ENCODE measurements around the gene BBOF1. TPM values are rescaled to one million over a fixed set of nuclear protein-coding genes. Genes with fewer than 3 reads are reported as not detected.
"Not testable (repeated sequence)": the region's sequence is repeated elsewhere in the genome, so short reads cannot be mapped to it uniquely, and the experiment has no call there.

Gene BBOF1
- total and polyA plus RNA-seq, 4 experiments from 2014 or later: 1.8 to 2.6 (median 2.5) TPM

GRCh38 chr14:73994926-73995325 lies 24.2 kb upstream of the BBOF1 start:
- H3K27me3 Mint-ChIP-seq; H3K27ac ChIP-seq (ENCODE audit: low read depth, low read length); CTCF ChIA-PET (ENCODE audit: partially characterized antibody); POLR2A ChIA-PET (ENCODE audit: partially characterized antibody); H3K4me3 Mint-ChIP-seq; H3K27ac Mint-ChIP-seq; DNase-seq; H3K4me1 Mint-ChIP-seq; H3K4me3 ChIP-seq (ENCODE audit: low read length in 2 of 2); H3K36me3 ChIP-seq (ENCODE audit: insufficient read depth, low read length); H3K4me1 ChIP-seq (ENCODE audit: insufficient read depth, low read length); H3K9me3 ChIP-seq (ENCODE audit: control insufficient read depth in 1 of 2, low read length in 2 of 2); H3K27me3 ChIP-seq (ENCODE audit: insufficient read depth, low read length); H3K9me3 Mint-ChIP-seq; intact Hi-C loops (cut with micrococcal nuclease): not testable (repeated sequence)
- H3K36me3 Mint-ChIP-seq: peaks cover 2 to 13% of the 10 kb centered on the region in 2 donors

GRCh38 chr14:73995977-73996378 lies 23.2 kb upstream of the BBOF1 start:
- no peaks in the 10 kb centered on the region for H3K4me1 ChIP-seq (ENCODE audit: insufficient read depth, low read length)
- no peaks in the 10 kb centered on the region for H3K9me3 Mint-ChIP-seq
- no peaks in the 10 kb centered on the region for H3K36me3 ChIP-seq (ENCODE audit: insufficient read depth, low read length)
- no peak overlapping the region for H3K27ac ChIP-seq (ENCODE audit: low read depth, low read length)
- ChIA-PET CTCF (ENCODE audit: partially characterized antibody) (interaction anchor here (0.7 kb wide), 1 partner anchor 1507 kb away, joined by 3 read pairs; no protein-coding TSS in a partner anchor), POLR2A (ENCODE audit: partially characterized antibody) (no interaction called here)
- H3K4me1 Mint-ChIP-seq: peaks cover 0 to 3% (median 0%) of the 10 kb centered on the region in 4 donors
- no peak overlapping the region for H3K27ac Mint-ChIP-seq
- intact Hi-C loops (cut with micrococcal nuclease): no loop called here
- no peaks in the 10 kb centered on the region for H3K27me3 Mint-ChIP-seq
- H3K4me3 ChIP-seq (ENCODE audit: low read length in 2 of 2): no peak overlapping the region
- H3K36me3 Mint-ChIP-seq: peaks cover 2 to 13% of the 10 kb centered on the region in 2 donors
- no peak for DNase-seq
- no peaks in the 10 kb centered on the region for H3K9me3 ChIP-seq (ENCODE audit: control insufficient read depth in 1 of 2, low read length in 2 of 2)
- no peaks in the 10 kb centered on the region for H3K27me3 ChIP-seq (ENCODE audit: insufficient read depth, low read length)
- no peak overlapping the region for H3K4me3 Mint-ChIP-seq

DNA sequence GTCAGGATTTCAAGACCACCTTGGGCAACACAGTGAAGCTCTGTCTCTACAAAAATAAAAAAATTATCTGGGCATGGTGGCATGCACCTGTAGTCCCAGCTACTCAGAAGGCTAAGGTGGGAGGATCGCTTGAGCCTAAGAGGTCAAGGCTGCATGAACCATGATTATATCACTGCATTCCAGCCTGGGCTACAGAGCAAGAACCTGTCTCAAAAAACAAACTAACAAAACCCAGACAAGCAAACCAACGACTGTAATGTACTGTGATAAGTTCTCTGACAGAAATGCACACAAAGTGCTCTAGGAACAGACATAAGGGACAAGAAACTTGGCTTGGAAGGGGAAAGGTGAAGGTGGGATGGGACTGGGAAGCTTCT lies 22.4 kb upstream of the BBOF1 start:
- ChIA-PET CTCF (ENCODE audit: partially characterized antibody) (no interaction called here), POLR2A (ENCODE audit: partially characterized antibody) (interaction anchor here (0.6 kb wide), 1 partner anchor 10 kb away, joined by 4 read pairs; no protein-coding TSS in a partner anchor)
- H3K27me3 Mint-ChIP-seq: no peaks in the 10 kb centered on the region
- no peaks in the 10 kb centered on the region for H3K27me3 ChIP-seq (ENCODE audit: insufficient read depth, low read length)
- intact Hi-C loops (cut with micrococcal nuclease): no loop called here
- H3K9me3 Mint-ChIP-seq: no peaks in the 10 kb centered on the region
- no peaks in the 10 kb centered on the region for H3K4me1 ChIP-seq (ENCODE audit: insufficient read depth, low read length)
- peaks cover 0 to 3% (median 0%) of the 10 kb centered on the region in 4 donors for H3K4me1 Mint-ChIP-seq
- H3K9me3 ChIP-seq (ENCODE audit: control insufficient read depth in 1 of 2, low read length in 2 of 2): no peaks in the 10 kb centered on the region
- H3K27ac Mint-ChIP-seq: no peak overlapping the region
- H3K27ac ChIP-seq (ENCODE audit: low read depth, low read length): no peak overlapping the region
- no peaks in the 10 kb centered on the region for H3K36me3 ChIP-seq (ENCODE audit: insufficient read depth, low read length)
- peaks cover 2 to 13% of the 10 kb centered on the region in 2 donors for H3K36me3 Mint-ChIP-seq
- no peak overlapping the region for H3K4me3 Mint-ChIP-seq
- H3K4me3 ChIP-seq (ENCODE audit: low read length in 2 of 2): no peak overlapping the region
- no peak for DNase-seq

GRCh38 chr14:73997108-73997943 lies 21.8 kb upstream of the BBOF1 start:
- ChIA-PET CTCF (ENCODE audit: partially characterized antibody) (no interaction called here), POLR2A (ENCODE audit: partially characterized antibody) (no interaction called here)
- intact Hi-C loops (cut with micrococcal nuclease): no loop called here
- H3K4me3 ChIP-seq (ENCODE audit: low read length in 2 of 2): no peak overlapping the region
- Mint-ChIP-seq H3K4me1 (peaks cover 0 to 3% (median 0%) of the 10 kb centered on the region in 4 donors), H3K9me3 (no peaks in the 10 kb centered on the region), H3K4me3 (no peak overlapping the region), H3K27ac (no peak overlapping the region), H3K36me3 (peaks cover 0 to 9% of the 10 kb centered on the region in 2 donors), H3K27me3 (no peaks in the 10 kb centered on the region)
- H3K36me3 ChIP-seq (ENCODE audit: insufficient read depth, low read length): no peaks in the 10 kb centered on the region
- no peak for DNase-seq
- H3K27ac ChIP-seq (ENCODE audit: low read depth, low read length): no peak overlapping the region
- H3K9me3 ChIP-seq (ENCODE audit: control insufficient read depth in 1 of 2, low read length in 2 of 2): no peaks in the 10 kb centered on the region
- H3K27me3 ChIP-seq (ENCODE audit: insufficient read depth, low read length): no peaks in the 10 kb centered on the region
- no peaks in the 10 kb centered on the region for H3K4me1 ChIP-seq (ENCODE audit: insufficient read depth, low read length)

DNA sequence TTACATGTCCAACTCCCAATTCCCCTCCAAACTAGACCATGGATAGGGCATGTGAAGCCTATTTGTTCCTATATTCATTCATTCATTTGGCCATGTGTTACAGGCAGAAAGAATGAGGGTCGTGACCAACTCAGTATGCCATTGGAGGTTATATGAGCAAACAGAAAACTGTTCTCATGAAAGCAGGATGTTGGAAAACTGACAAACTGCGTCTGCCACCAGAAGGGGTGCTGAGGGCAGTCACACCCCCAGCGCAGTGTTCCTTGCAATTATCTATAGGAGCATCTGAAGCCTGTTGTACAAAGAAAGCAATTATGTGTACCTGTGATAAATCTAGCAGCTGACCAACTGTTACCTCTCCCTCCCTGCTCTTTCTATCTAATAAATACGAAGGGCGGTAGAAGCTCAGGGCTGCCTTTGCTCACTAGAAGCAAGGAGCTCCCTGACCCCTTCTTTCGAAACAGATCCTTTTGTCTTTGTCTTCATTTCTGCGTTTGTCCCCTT lies 21.2 kb upstream of the BBOF1 start:
- Mint-ChIP-seq H3K27ac (no peak overlapping the region), H3K9me3 (no peaks in the 10 kb centered on the region), H3K27me3 (no peaks in the 10 kb centered on the region), H3K36me3 (peaks cover 0 to 12% of the 10 kb centered on the region in 2 donors), H3K4me3 (no peak overlapping the region), H3K4me1 (peaks cover 0 to 3% (median 0%) of the 10 kb centered on the region in 4 donors)
- H3K36me3 ChIP-seq (ENCODE audit: insufficient read depth, low read length): no peaks in the 10 kb centered on the region
- intact Hi-C loops (cut with micrococcal nuclease): no loop called here
- ChIA-PET CTCF (ENCODE audit: partially characterized antibody) (no interaction called here), POLR2A (ENCODE audit: partially characterized antibody) (interaction anchor here (0.5 kb wide), 1 partner anchor 80 kb away, joined by 3 read pairs; no protein-coding TSS in a partner anchor)
- no peaks in the 10 kb centered on the region for H3K9me3 ChIP-seq (ENCODE audit: control insufficient read depth in 1 of 2, low read length in 2 of 2)
- no peaks in the 10 kb centered on the region for H3K27me3 ChIP-seq (ENCODE audit: insufficient read depth, low read length)
- no peak for DNase-seq
- no peaks in the 10 kb centered on the region for H3K4me1 ChIP-seq (ENCODE audit: insufficient read depth, low read length)
- no peak overlapping the region for H3K27ac ChIP-seq (ENCODE audit: low read depth, low read length)
- no peak overlapping the region for H3K4me3 ChIP-seq (ENCODE audit: low read length in 2 of 2)

DNA sequence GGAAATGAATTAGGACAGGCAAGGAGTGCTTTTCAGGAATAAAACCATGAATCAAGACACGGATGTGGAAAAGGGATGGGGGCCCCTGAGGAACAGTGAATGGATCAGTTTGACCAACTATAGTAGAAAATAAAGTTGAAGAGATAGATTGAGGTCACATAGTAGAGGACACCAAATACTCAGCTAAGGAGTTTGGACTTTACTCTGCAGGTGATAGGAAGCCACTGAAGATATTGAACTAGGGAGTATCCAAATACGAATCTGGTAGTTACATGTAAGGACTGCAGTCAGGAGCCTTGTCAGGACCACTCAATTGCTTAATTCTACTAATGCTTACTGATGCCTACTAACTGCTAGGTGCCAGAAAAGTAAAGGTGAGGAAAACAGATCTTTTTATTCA lies 20.4 kb upstream of the BBOF1 start:
- ChIA-PET POLR2A (ENCODE audit: partially characterized antibody) (interaction anchor here (0.5 kb wide), 1 partner anchor 79 kb away, joined by 3 read pairs; no protein-coding TSS in a partner anchor), CTCF (ENCODE audit: partially characterized antibody) (no interaction called here)
- no peak overlapping the region for H3K27ac Mint-ChIP-seq
- peaks cover 1 to 13% of the 10 kb centered on the region in 2 donors for H3K36me3 Mint-ChIP-seq
- H3K27me3 Mint-ChIP-seq: no peaks in the 10 kb centered on the region
- H3K4me1 Mint-ChIP-seq: peaks cover 0 to 3% (median 0%) of the 10 kb centered on the region in 4 donors
- no peak overlapping the region for H3K27ac ChIP-seq (ENCODE audit: low read depth, low read length)
- no peaks in the 10 kb centered on the region for H3K9me3 ChIP-seq (ENCODE audit: control insufficient read depth in 1 of 2, low read length in 2 of 2)
- no peak overlapping the region for H3K4me3 Mint-ChIP-seq
- H3K27me3 ChIP-seq (ENCODE audit: insufficient read depth, low read length): no peaks in the 10 kb centered on the region
- H3K4me1 ChIP-seq (ENCODE audit: insufficient read depth, low read length): no peaks in the 10 kb centered on the region
- intact Hi-C loops (cut with micrococcal nuclease): no loop called here
- no peaks in the 10 kb centered on the region for H3K36me3 ChIP-seq (ENCODE audit: insufficient read depth, low read length)
- DNase-seq: no peak
- H3K9me3 Mint-ChIP-seq: no peaks in the 10 kb centered on the region
- no peak overlapping the region for H3K4me3 ChIP-seq (ENCODE audit: low read length in 2 of 2)

GRCh38 chr14:74005664-74006063 lies 13.5 kb upstream of the BBOF1 start:
- DNase-seq; H3K4me1 ChIP-seq (ENCODE audit: insufficient read depth, low read length); POLR2A ChIA-PET (ENCODE audit: partially characterized antibody); H3K27me3 ChIP-seq (ENCODE audit: insufficient read depth, low read length); CTCF ChIA-PET (ENCODE audit: partially characterized antibody); H3K27ac ChIP-seq (ENCODE audit: low read depth, low read length); H3K9me3 ChIP-seq (ENCODE audit: control insufficient read depth in 1 of 2, low read length in 2 of 2); H3K27ac Mint-ChIP-seq; H3K4me3 ChIP-seq (ENCODE audit: low read length in 2 of 2); H3K27me3 Mint-ChIP-seq; H3K9me3 Mint-ChIP-seq; intact Hi-C loops (cut with micrococcal nuclease); H3K36me3 ChIP-seq (ENCODE audit: insufficient read depth, low read length); H3K4me3 Mint-ChIP-seq; H3K4me1 Mint-ChIP-seq: not testable (repeated sequence)
- H3K36me3 Mint-ChIP-seq: peaks cover 13 to 21% of the 10 kb centered on the region in 2 donors

Data from CD4-positive, alpha-beta memory T cell (primary cell).